Left lung (tissue), 10 donors: ENCODE results near the gene TRIM8. TPM values are rescaled to one million over a fixed set of nuclear protein-coding genes. Genes with fewer than 3 reads are reported as not detected.

ENCODE experiments used
- ATAC-seq: fragments of 200-7000 bp; cut with Tn5 transposase; one replicate; pipeline ENCODE4 v1.9.1; 2020; ENCODE audit warnings: moderate library complexity
- DNase-seq, 4 donors: peaks; one replicate each; pipeline ENCODE4 v3.0.0-alpha.2; 2013 to 2020
- H3K27ac ChIP-seq, 2 donors: fragments of 200-600 bp; sonication (generic) in 1 of 2; one replicate each; pipeline versions ENCODE4 v1.5.0 to v1.8.0; 2020 to 2021
- H3K27me3 ChIP-seq, 2 donors: fragments of 200-600 bp; sonication (generic) in 1 of 2; one replicate each; pipeline versions ENCODE4 v1.5.0 to v1.8.0; 2020 to 2021
- H3K36me3 ChIP-seq, 2 donors: fragments of 200-600 bp; sonication (generic) in 1 of 2; one replicate each; pipeline versions ENCODE4 v1.5.0 to v1.8.0; 2020 to 2021
- H3K4me1 ChIP-seq, 2 donors: fragments of 200-600 bp; one replicate each; pipeline ENCODE4 v1.8.0; 2021
- H3K4me3 ChIP-seq, 2 donors: fragments of 200-600 bp; sonication (generic) in 1 of 2; one replicate each; pipeline versions ENCODE4 v1.5.0 to v1.8.0; 2020 to 2021; ENCODE audit warnings: mild to moderate bottlenecking in 1 of 2
- H3K9me3 ChIP-seq, 2 donors: fragments of 200-600 bp; sonication (generic) in 1 of 2; one replicate each; pipeline versions ENCODE4 v1.5.0 to v1.8.0; 2020 to 2021
- intact Hi-C, 2 donors: fragments of 100-400 bp; cut with DNase I; formaldehyde crosslinking; loops; one replicate each; pipeline versions ENCODE4 v1.11.2 to v1.14.2; 2022
- polyA plus RNA-seq, 6 donors: library from polyadenylated mRNA; unstranded; fragments of 120-200 nt; gene quantifications; one replicate each; pipeline ENCODE4 v1.2.1, GENCODE V29; 2013; ENCODE audit not compliant: insufficient read length in 6 of 6
- total RNA-seq, 2 donors: library from RNA; stranded (reverse); fragmentation: NEBNext Ultra II Directional; extraction: Animal tissue kit (Norgen Biotek cat#: 25700); gene quantifications; one replicate each; pipeline ENCODE4 v1.2.1, GENCODE V29; 2021
- TF ChIP-seq, protein P1 (sequence below), 2 donors: fragments of 200-600 bp; sonication (generic) in 1 of 2; IDR thresholded peaks; one replicate each; pipeline versions ENCODE4 v1.5.0 to v1.8.0; 2021; ENCODE audit warnings: antibody characterized with exemption in 2 of 2
- donor health status: DM: no; HTN: yes; CAD: no.
- donor health status: DM: no; HTN: no; CAD: no.

TRIM8 gene
- total and polyA plus RNA-seq, 8 donors: 88.9 to 180 (median 112) TPM

DNA sequence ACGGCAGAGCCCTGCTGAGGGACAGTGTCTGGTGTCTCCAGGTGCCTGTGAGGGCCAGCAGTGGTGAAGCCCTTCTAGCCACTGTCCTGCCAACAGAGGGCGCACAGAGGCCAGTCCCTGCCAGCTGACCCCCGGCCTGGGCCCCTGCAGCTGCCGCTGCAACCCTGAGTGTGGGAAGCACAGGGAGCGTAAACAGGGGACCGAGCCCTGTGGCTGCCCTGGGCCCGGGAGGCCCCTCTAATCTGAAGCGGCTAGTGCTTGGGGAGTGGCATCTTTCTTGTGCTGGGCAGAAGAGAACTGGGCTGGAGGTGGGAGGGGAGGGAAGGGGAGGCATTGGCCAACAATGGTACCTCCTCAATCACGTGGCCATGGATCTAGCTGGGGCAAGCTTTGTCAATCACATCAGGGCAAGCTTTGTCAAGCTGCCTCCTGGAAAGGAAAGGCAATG is 34.6 kb downstream of the TRIM8 start:
- intact Hi-C loops: no loop called here
- Histone ChIP-seq H3K4me3 (no peak overlapping the region), H3K4me1 (peaks cover 45 to 56% of the 10 kb centered on the region in 2 donors), H3K36me3 (no peaks in the 10 kb centered on the region), H3K9me3 (no peaks in the 10 kb centered on the region), H3K27ac (peak overlapping the region in 1 of 2 donors; percentile 94), H3K27me3 (no peaks in the 10 kb centered on the region)
- TF ChIP-seq, protein P1, sequence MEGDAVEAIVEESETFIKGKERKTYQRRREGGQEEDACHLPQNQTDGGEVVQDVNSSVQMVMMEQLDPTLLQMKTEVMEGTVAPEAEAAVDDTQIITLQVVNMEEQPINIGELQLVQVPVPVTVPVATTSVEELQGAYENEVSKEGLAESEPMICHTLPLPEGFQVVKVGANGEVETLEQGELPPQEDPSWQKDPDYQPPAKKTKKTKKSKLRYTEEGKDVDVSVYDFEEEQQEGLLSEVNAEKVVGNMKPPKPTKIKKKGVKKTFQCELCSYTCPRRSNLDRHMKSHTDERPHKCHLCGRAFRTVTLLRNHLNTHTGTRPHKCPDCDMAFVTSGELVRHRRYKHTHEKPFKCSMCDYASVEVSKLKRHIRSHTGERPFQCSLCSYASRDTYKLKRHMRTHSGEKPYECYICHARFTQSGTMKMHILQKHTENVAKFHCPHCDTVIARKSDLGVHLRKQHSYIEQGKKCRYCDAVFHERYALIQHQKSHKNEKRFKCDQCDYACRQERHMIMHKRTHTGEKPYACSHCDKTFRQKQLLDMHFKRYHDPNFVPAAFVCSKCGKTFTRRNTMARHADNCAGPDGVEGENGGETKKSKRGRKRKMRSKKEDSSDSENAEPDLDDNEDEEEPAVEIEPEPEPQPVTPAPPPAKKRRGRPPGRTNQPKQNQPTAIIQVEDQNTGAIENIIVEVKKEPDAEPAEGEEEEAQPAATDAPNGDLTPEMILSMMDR (IDR thresholded peaks at IDR 0.05): peak; percentile 48 to 67
- peak in 3 of 4 donors; percentile 69 to 94 (median 79) for DNase-seq
- peak; percentile 64 for ATAC-seq

DNA sequence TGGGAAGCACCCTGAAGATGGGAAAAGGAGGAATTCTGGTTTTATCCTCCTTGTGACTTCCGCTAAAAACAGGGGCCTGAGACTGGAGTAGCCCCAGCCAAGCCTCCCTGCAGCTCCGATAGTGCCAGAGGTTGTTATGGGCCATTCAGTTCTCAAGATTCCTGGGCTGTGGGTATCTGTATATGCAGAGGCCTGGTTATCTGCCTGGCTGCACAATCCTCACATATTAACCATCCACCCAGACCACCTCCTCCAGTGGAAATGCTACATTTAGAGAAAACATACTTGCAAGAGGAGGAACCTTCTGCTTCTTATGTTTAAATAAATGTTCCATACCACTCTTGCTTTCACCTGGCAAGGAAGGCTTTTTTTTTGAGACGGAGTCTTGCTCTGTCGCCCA is 35.3 kb downstream of the TRIM8 start:
- intact Hi-C loops: no loop called here
- Histone ChIP-seq H3K27ac (peak overlapping the region in 1 of 2 donors; percentile 94), H3K4me1 (peaks cover 37 to 49% of the 10 kb centered on the region in 2 donors), H3K36me3 (no peaks in the 10 kb centered on the region), H3K4me3 (no peak overlapping the region), H3K9me3 (no peaks in the 10 kb centered on the region), H3K27me3 (no peaks in the 10 kb centered on the region)
- DNase-seq (peak in 1 of 4 donors; percentile 19), ATAC-seq (no peak)
- TF ChIP-seq, protein P1 (IDR thresholded peaks at IDR 0.05): no peak

DNA sequence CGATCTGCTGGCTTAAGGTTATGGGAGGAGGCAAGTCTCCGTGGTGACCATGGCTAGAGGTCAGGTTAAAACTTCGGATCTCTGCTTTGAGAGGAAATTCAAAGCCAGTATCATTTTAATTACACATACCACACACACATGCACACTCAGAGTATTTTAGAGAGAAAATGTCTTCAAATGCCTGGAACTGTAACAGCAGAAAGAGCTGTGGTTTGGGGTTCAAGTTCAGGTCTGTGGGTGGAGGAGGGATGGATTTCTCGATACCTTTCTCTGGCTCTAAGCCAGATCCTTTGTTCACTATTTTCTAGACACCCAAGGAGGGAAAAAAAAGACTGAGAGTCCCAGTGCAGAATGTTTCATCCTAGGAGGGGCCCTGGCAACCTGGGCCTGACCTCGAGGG is 37.4 kb downstream of the TRIM8 start:
- H3K27ac ChIP-seq: no peak overlapping the region
- TF ChIP-seq, protein P1 (IDR thresholded peaks at IDR 0.05): no peak
- DNase-seq (peak in 1 of 4 donors; percentile 13), ATAC-seq (no peak)
- peaks cover 16 to 28% of the 10 kb centered on the region in 2 donors for H3K4me1 ChIP-seq
- H3K4me3 ChIP-seq: no peak overlapping the region
- H3K9me3 ChIP-seq: no peaks in the 10 kb centered on the region
- H3K27me3 ChIP-seq: no peaks in the 10 kb centered on the region
- intact Hi-C loops: no loop called here
- peaks cover 0 to 11% of the 10 kb centered on the region in 2 donors for H3K36me3 ChIP-seq

DNA sequence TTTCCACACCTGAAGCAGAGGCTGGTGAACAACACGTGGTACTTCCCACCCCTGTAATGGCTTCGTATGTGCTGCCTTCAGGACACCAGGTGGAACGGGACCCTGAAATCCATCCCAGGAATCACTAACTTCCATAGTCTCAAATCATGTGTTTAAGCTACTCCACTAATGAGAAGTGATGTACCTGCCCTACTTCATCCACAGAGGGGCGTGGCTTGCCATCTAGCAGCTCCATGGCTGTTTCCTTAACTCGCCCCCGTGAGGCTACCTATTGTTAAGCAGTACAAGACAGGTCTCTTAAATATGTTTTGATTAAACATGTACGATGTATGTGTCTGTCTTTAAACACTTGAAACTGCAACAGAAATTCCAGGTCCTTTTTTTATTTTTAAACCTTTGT is 38.1 kb downstream of the TRIM8 start:
- intact Hi-C loops: no loop called here
- ATAC-seq: peak; percentile 67
- peaks cover 9 to 21% of the 10 kb centered on the region in 2 donors for H3K4me1 ChIP-seq
- no peak overlapping the region for H3K4me3 ChIP-seq
- peak in 1 of 4 donors; percentile 46 for DNase-seq
- no peaks in the 10 kb centered on the region for H3K9me3 ChIP-seq
- H3K27ac ChIP-seq: no peak overlapping the region
- peaks cover 0 to 11% of the 10 kb centered on the region in 2 donors for H3K36me3 ChIP-seq
- TF ChIP-seq, protein P1 (IDR thresholded peaks at IDR 0.05): no peak
- H3K27me3 ChIP-seq: no peaks in the 10 kb centered on the region

DNA sequence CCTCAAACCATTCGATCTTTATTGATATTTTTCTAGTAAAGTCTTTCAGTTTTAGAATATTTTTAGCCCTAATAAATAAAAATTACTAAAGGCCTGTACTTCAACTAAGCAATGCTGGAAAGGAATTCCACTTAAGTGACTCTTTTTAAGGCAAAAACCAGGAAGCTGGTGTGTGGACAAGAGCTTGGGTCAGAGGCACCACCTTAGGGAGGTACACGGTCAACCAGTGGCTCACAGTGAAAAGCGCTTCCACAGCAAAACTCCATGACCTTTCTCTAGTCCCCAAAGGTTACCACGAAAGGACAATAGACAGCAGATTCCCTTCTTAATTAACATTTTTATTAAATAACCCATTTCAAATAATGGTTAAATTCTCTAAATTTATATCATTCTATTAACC is 38.7 kb downstream of the TRIM8 start:
- Histone ChIP-seq H3K27me3 (no peaks in the 10 kb centered on the region), H3K4me1 (peaks cover 6 to 15% of the 10 kb centered on the region in 2 donors), H3K36me3 (peaks cover 0 to 11% of the 10 kb centered on the region in 2 donors), H3K9me3 (no peaks in the 10 kb centered on the region), H3K27ac (no peak overlapping the region), H3K4me3 (no peak overlapping the region)
- TF ChIP-seq, protein P1 (IDR thresholded peaks at IDR 0.05): no peak
- ATAC-seq (peak; percentile 9), DNase-seq (peak in 1 of 4 donors; percentile 13)
- intact Hi-C loops: no loop called here
